COLO829 (cell line): ENCODE results near the gene RAB27B.
"Not testable (repeated sequence)": the region's sequence is repeated elsewhere in the genome, so short reads cannot be mapped to it uniquely, and the experiment has no call there.

ENCODE experiments used
- DNase-seq: peaks from one replicate; pipeline ENCODE4 v3.0.0; 2012; ENCODE audit warnings: low spot score

Gene RAB27B

GRCh38 chr18:54815086-54815485, 13.2 kb upstream of the RAB27B start:
- peak; percentile 54 for DNase-seq

DNA sequence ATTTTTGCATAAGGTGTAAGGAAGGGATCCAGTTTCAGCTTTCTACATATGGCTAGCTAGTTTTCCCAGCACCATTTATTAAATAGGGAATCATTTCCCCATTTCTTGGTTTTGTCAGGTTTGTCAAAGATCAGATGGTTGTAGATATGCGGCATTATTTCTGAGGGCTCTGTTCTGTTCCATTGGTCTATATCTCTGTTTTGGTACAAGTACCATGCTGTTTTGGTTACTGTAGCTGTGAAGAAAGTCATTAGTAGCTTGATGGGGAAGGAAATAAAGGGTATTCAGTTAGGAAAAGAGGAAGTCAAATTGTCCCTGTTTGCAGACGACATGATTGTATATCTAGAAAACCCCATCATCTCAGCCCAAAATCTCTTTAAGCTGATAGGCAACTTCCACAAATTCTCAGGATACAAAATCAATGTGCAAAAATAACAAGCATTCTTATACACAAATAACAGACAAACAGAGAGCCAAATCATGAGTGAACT, 7.4 kb upstream of the RAB27B start:
- not testable (repeated sequence) for DNase-seq

- DNase-seq: no peak
Measured at GRCh38 chr18:54822872-54823845, 5.1 kb upstream of the RAB27B start.

- DNase-seq: no peak
Measured at GRCh38 chr18:54824761-54825160, 3.5 kb upstream of the RAB27B start.

GRCh38 chr18:54825601-54826344, 2.5 kb upstream of the RAB27B start:
- DNase-seq: no peak

- no peak for DNase-seq
Measured at GRCh38 chr18:54828986-54829385, 709 bp downstream of the RAB27B start.

DNA sequence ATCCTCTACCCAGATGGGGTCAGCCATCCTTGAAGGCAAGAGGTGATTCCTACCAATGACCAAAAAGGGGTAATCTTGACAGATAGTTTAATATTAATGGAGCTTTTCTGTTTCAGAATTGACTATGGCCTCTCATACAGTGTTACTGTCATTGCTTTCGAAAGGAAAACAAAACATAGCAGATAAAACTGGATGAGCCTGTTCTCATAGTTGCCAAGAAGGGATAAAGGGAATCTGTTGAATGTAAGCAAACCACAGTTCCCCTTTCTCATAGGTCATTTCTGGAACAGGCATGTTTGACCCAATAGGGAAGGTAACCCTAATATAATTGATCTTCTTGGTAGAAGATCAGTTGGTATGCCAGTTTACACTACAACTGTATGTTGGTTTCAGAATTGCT, 1.6 kb downstream of the RAB27B start:
- DNase-seq: no peak

- DNase-seq: no peak
Measured at GRCh38 chr18:54830260-54830659, 2.0 kb downstream of the RAB27B start.

GRCh38 chr18:54830866-54831265, 2.6 kb downstream of the RAB27B start:
- no peak for DNase-seq

DNA sequence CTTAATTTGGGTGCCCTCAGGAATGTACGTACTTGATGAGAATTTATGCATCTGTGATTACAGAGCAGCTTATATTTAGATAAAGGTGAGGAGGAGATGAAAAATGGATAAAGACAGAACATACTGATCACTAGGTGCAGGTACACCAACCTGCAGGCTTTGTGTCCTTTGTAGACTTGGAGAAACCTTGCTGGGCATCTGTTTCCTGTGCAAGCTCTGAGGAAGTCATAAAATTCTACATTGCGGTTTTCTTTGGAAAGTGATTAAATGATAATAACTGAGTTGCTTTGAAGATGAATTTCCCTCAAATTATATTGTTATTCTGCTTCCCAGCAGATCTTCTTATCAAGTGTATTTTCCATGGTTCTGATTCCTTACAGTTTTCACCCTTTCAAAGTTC, 7.7 kb downstream of the RAB27B start:
- DNase-seq: no peak

- DNase-seq: no peak
Measured at GRCh38 chr18:54843314-54843713, 15.0 kb downstream of the RAB27B start.

DNA sequence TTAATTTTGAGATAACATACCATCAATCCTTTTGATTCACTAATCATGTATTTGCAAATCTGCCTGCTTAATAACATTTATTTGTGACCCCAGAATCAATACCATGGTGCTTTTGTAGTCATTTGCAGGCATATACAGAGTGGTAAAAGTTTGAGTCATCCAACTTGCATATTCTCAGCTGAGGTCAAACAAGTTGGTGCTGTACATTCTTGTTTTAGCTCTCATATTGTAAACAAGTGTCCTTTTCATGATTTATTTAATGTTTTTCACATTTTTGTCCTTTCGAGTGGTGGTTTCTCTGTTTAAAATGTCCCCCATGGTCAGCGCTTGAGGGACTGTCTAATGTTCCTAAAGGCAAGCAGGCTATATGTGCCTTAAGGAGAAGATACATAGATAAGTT, 17.5 kb downstream of the RAB27B start:
- DNase-seq: no peak

DNA sequence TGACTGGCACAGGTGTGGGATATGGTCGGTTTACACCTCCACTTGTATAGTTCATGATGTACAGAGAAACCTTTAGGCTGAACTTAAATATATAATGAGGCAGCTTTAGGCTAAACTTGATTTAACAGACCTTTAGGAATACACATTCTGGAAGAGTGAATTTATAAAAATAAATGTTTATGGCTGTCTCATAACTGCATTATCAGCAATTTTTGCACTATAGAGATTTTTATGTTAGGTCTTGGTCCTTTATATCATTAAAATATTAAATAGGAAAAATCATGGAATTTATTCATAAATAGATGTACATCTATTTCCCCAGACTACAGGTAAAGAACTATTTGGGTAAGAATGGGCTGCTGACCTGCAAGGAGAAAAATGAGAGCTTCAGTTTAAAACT, 19.8 kb downstream of the RAB27B start:
- no peak for DNase-seq

DNA sequence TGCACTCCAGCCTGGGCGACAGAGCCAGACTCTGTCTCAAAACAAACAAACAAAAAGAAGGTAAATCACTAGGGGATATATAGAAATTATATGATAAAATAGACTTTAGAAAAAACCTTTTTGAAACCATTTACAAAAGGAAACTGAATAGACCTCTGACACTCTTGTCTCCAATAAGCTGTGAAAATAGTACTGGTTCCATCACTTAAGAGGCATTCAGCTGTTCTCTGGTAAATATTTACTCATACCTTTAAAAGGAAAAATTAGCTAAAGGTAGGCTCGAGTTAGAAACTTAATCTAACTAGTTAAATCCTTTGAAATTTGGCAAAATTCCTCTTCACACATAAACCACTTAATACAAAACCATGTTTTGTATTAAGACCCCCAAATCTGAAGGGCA, 21.4 kb downstream of the RAB27B start:
- DNase-seq: no peak

GRCh38 chr18:54850598-54850997, 22.3 kb downstream of the RAB27B start:
- DNase-seq: no peak

- no peak for DNase-seq
Measured at GRCh38 chr18:54852780-54853675, 24.8 kb downstream of the RAB27B start.

GRCh38 chr18:54855050-54855449, 26.8 kb downstream of the RAB27B start:
- not testable (repeated sequence) for DNase-seq

DNA sequence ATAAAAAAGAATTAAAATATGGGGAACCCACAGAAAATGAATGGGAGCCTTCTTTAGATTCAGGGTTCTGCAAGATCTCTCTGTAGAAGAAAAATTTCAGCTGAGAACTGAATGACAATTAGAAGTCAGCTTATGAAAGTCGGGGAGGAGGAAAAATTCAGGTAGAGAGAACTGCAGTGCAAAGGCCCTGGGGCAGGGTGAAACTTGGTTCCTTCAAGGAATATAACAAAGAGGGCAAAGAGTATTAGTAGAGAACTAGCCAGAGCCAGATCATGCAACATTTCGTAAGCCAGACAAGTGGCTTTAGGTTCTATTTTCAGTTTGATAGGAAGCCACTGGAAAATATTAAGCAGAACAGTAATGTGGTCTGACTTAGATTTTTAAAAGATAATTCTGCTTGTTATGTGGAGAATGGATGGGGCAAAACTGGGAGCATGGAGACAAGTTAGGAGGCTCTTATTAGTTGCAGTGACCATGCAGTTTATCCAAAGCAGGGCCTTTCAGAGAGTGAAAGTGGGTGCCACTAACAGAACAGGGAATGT, 27.9 kb downstream of the RAB27B start:
- DNase-seq: no peak

DNA sequence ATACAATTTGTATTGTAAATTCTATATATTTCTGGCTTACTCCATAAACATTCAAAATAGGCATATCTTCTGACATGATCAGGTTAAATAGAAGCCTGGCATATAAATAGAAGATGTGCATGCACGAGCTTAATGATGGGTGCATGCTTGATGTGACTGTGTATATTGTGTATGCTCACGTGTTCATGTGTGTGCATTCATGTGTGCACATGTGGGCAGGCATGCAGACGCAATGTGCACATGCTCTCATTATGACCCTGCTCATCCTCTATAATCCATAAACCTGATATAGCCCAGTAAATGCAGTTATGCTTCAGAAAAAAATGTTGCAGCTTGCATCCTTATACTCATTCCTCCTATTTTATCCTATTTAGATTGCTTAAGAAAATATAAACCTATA, 29.2 kb downstream of the RAB27B start:
- no peak for DNase-seq

GRCh38 chr18:54859667-54860421, 31.6 kb downstream of the RAB27B start:
- DNase-seq: no peak

DNA sequence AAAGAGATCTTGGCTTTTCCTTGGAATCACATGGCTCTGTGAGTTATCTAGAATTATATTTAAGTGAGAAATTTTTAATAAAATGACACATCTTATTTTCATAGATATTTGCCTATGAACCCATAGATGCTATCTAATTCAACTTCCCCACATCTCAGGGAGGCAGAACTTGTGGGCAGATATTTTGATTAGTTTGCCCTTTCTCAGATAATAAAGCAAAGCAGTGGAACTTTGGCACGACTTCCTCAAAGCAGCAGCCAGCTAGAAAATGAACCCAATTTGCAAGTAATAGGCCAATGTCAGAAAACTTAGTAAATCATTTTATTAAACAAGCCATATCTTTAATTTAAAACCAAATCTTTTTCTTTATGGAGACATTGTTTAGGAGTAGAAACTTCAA, 32.7 kb downstream of the RAB27B start:
- no peak for DNase-seq
